ENCODE data around the gene SHKBP1.
A peak's percentile ranks its signal among the peaks of the same experiment; 100 is the strongest.
"Not testable (repeated sequence)": the region's sequence is repeated elsewhere in the genome, so short reads cannot be mapped to it uniquely, and the experiment has no call there.

The SHKBP1 gene

GRCh38 chr19:40617961-40618360 is 41.3 kb downstream of the SHKBP1 start:
- no peak for DNase-seq (ENCODE audit: low spot score)

- DNase-seq (ENCODE audit: low spot score): no peak
These were observed 42.9 kb downstream of the SHKBP1 start for GRCh38 chr19:40619333-40620160.

- DNase-seq (ENCODE audit: low spot score): no peak
These were observed 43.5 kb downstream of the SHKBP1 start for GRCh38 chr19:40620161-40620485.

DNA sequence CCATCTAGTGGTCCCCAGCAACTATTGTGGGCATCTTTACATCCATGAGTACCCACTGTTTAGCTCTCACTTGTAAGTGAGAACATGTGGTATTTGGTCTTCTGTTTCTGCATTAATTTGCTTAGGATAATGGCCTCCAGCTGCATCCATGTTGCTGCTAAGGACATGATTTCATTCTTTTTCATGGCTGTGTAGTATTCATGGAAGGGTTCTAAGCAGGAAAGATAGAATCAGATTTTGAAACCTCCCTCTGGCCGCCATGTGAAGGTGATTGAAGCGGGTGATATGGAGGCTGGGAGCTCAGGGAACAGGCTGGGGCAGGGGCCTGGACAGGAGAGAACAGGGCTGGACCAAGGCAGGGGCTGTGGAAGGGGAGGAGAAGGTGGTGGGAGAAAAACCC is 44.6 kb downstream of the SHKBP1 start:
- no peak for DNase-seq (ENCODE audit: low spot score)

DNA sequence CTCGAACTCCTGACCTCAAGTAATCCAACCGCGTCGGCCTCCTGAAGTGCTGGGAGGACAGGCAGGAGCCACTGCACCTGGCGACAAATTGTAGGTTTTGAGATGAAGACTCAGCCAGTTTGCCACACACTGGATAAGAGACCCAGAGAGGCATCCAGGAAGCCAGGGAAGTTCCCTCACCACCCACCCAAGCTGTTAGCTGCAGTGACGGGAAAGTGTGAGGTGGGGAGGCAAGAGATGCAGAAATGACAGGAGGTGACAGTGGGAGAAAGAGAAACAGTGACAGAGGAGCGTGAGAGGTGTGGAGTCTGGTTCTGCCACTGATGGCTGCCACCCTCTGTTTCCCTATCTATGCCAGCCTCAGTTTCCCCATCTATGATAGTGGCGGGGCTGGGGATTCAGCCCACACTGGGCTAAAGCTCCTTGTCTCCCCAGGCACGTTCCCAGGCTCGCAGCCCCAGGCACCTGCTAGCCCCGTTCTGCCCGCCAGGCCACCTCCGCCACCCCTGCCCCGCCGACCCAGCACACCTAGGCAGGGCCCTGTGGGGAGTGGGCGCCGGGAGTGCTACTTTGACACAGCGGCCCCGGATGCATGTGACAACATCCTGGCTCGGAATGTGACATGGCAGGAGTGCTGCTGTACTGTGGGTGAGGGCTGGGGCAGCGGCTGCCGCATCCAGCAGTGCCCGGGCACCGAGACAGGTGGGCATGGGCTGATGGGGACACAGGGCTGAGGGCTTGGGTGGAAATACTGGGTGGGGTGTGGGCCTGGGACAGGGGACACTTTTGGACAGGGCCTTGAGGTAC is 45.5 kb downstream of the SHKBP1 start:
- no peak for DNase-seq (ENCODE audit: low spot score)

- DNase-seq (ENCODE audit: low spot score): no peak
These were observed 46.1 kb downstream of the SHKBP1 start for GRCh38 chr19:40622773-40623075.

- no peak for DNase-seq (ENCODE audit: low spot score)
These were observed 47.0 kb downstream of the SHKBP1 start for GRCh38 chr19:40623403-40624251.

DNA sequence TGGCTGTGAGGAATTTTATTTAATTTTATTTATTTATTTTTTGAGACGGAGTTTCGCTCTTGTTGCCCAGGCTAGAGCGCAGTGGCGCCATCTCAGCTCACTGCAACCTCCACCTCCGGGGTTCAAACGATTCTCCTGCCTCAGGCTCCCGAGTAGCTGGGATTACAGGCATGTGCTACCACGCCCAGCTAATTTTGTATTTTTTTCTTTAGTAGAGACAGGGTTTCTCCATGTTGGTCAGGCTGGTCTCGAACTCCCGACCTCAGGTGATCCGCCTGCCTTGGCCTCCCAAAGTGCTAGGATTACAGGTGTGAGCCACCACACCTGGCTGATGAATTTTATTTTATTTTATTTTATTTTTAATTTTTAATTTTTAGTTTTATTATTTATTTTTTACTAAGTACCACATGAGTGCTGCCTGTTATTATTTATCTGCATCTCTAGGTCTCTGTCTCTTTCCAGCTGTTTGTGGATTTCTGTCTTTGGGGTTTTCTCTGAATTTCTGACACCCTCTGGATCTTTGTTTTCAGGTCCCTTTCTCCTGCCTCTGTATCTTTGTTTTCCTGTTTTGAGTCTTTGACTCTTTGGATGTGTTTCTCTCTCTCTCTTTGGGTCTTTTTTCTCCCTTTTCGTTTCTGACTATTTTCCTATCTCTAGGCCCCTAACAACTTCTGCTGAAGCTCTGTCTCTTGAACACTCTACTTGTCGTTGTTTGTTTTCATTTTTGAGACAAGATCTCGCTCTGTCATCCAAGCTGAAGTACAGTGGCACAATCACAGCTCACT is 47.9 kb downstream of the SHKBP1 start:
- not testable (repeated sequence) for DNase-seq (ENCODE audit: low spot score)

- no peak for DNase-seq (ENCODE audit: low spot score)
These were observed 48.9 kb downstream of the SHKBP1 start for GRCh38 chr19:40625406-40626120.

DNA sequence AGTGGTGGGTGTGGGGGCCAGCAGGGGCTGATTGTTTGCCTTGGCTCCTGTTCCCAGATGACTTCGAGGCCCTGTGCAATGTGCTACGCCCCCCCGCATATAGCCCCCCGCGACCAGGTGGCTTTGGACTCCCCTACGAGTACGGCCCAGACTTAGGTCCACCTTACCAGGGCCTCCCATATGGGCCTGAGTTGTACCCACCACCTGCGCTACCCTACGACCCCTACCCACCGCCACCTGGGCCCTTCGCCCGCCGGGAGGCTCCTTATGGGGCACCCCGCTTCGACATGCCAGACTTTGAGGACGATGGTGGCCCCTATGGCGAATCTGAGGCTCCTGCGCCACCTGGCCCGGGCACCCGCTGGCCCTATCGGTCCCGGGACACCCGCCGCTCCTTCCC is 50.2 kb downstream of the SHKBP1 start:
- no peak for DNase-seq (ENCODE audit: low spot score)

DNA sequence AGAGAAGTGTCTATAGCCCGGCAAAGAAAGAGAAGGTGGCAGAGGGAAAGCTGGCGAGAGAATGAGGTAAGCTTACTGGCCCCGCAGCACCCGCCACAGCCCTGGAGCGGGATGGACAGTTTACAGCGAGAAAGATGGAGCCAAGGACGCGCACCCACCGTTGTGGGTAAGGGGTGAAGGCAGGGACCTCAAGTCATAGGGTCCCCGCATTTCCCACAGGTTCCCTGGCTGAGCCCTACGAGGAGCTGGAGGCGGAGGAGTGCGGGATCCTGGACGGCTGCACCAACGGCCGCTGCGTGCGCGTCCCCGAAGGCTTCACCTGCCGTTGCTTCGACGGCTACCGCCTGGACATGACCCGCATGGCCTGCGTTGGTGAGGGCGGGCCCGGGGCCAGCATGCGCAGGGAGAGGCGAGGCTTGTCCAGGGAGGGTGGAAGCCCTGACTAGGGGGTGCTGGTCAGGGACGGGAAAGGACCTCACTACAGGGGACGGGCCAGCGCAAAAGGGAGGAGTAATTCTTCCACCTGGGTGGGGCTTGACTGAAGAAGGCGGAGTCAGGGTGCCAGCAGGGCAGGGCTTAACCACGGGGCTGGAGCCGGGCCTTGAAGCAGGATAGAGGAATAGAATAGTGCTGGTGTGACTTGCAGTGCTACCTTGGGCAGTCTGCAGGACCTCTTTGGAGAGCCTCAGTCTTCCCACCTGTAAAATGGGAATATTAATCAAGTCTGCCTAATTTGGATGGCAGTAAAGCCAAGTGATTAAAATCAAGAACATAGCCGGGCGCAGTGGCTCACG is 51.0 kb downstream of the SHKBP1 start:
- no peak for DNase-seq (ENCODE audit: low spot score)

DNA sequence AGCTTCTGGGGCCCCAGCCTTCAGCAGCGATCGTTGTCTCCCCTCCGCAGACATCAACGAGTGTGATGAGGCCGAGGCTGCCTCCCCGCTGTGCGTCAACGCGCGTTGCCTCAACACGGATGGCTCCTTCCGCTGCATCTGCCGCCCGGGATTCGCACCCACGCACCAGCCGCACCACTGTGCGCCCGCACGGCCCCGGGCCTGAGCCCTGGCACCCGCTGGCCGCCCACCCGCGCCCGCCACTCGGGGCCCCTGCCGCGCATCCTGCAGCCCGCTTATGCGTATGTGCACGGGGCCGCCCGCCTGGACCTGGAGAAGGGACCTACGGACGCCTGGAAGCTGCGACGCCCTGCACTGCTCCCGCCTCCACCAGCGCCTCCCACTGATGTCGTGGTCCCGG is 52.7 kb downstream of the SHKBP1 start:
- DNase-seq (ENCODE audit: low spot score): no peak

GRCh38 chr19:40630571-40631160 is 54.0 kb downstream of the SHKBP1 start:
- DNase-seq (ENCODE audit: low spot score): no peak

- no peak for DNase-seq (ENCODE audit: low spot score)
These were observed 55.8 kb downstream of the SHKBP1 start for GRCh38 chr19:40632311-40633036.

DNA sequence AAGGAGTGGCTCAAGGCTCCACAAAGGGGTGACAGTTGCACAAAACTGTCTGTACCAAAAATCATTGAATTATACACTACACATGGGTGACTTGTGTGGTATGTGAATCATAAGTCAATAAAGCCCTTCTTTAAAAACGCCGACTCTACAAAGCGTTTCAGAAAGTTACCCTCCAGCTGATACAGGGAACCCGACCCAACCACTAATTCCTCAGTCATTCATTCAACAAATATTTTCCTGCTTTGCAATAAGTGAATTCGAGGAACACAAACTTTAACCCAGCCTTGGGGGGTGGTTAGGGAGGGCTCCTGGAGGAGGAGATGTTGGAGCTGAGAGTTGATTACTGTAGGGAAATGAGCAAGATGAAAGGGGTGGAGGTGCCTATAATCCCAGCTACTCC is 56.5 kb downstream of the SHKBP1 start:
- DNase-seq (ENCODE audit: low spot score): peak; percentile 25

GRCh38 chr19:40638327-40638726 is 61.7 kb downstream of the SHKBP1 start:
- no peak for DNase-seq (ENCODE audit: low spot score)

DNA sequence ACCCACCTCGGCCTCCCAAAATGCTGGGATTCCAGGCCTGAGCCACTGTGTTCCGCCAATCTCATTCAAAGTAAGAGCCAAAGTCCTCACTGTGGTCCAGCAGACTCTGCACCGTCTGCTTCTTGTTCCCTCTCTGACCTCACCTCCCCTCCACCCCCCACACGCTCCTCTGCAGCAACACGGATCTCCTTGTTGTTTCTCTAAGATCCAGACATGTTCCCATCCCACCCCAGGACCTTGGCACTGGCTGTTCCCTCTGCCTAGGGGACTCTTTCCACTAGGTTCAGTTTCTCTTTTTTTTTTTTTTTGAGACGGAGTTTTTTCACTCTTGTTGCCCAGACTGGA is 62.9 kb downstream of the SHKBP1 start:
- DNase-seq (ENCODE audit: low spot score): no peak

- DNase-seq (ENCODE audit: low spot score): no peak
These were observed 64.1 kb downstream of the SHKBP1 start for GRCh38 chr19:40640744-40641143.
